ENCODE results near the gene EXT2. TPM values are rescaled to one million over a fixed set of nuclear protein-coding genes. Genes with fewer than 3 reads are reported as not detected.

EXT2 gene
- total RNA-seq, 1 experiment from 2014 or later = 42.9 TPM

GRCh38 chr11:44274404-44274803, 178.9 kb downstream of the EXT2 start:
- H3K27me3 ChIP-seq (ENCODE audit: insufficient read depth, low read length) = no peaks in the 10 kb centered on the region
- no peak for DNase-seq
- Mint-ChIP-seq H3K27ac (no peak overlapping the region), H3K4me3 (no peak overlapping the region), H3K9me3 (no peaks in the 10 kb centered on the region; a peak in 1 of 5 replicates), H3K36me3 (ENCODE audit: insufficient read depth in 1 of 3, low read depth in 3 of 3) (no peaks in the 10 kb centered on the region), H3K4me1 (peaks cover 0 to 8% of the 10 kb centered on the region in 2 experiments; a peak in 2 of 4 replicates), H3K27me3 (ENCODE audit: low read depth) (peaks cover 1% of the 10 kb centered on the region)
- no peak overlapping the region for H3K27ac ChIP-seq (ENCODE audit: insufficient read length, low read depth, low read length)
- no peaks in the 10 kb centered on the region for H3K79me2 ChIP-seq (ENCODE audit: insufficient read depth, low read length)
- no peak overlapping the region for H2BK12ac ChIP-seq (ENCODE audit: insufficient read length, low read depth, low read length)
- no peaks in the 10 kb centered on the region for H3K79me1 ChIP-seq (ENCODE audit: insufficient read depth, low read depth, low read length, poor library complexity, severe bottlenecking)
- no peak overlapping the region for H2BK120ac ChIP-seq (ENCODE audit: low read depth, low read length, poor library complexity, severe bottlenecking)
- no peak overlapping the region for H3K4ac ChIP-seq (ENCODE audit: low read depth, low read length)
- H3K14ac ChIP-seq (ENCODE audit: insufficient read depth, low read length) = no peak overlapping the region
- no peak overlapping the region for H2AK5ac ChIP-seq (ENCODE audit: insufficient read length, low read length)
- no peak for TF ChIP-seq CTCF (conservative IDR thresholded peaks at IDR 0.05)
- no peaks in the 10 kb centered on the region for H3K23me2 ChIP-seq (ENCODE audit: insufficient read length, low read depth, low read length, poor library complexity, severe bottlenecking)
- WGBS (ENCODE audit: extremely low coverage, insufficient read length, low lambda C conversion rate) = no CpG with 5 or more reads among the region's 1 CpG
- H2BK20ac ChIP-seq (ENCODE audit: low read depth, low read length, poor library complexity, severe bottlenecking) = no peak overlapping the region
- no peak overlapping the region for H3K23ac ChIP-seq (ENCODE audit: insufficient read length, low read depth, low read length)
- H2AFZ ChIP-seq (ENCODE audit: low read length) = no peak overlapping the region
- H3K4me1 ChIP-seq (ENCODE audit: insufficient read depth, low read length) = no peaks in the 10 kb centered on the region
- H2BK5ac ChIP-seq (ENCODE audit: insufficient read length, low read length) = no peak overlapping the region
- H4K5ac ChIP-seq (ENCODE audit: insufficient read length, low read depth, low read length) = no peak overlapping the region
- no peak overlapping the region for H3K4me2 ChIP-seq (ENCODE audit: insufficient read depth, insufficient read length, low read length)
- H3K56ac ChIP-seq (ENCODE audit: insufficient read length, low read depth, low read length) = no peak overlapping the region
- H3T11ph ChIP-seq (ENCODE audit: low read length) = no peak overlapping the region
- no peaks in the 10 kb centered on the region for H3K9me3 ChIP-seq (ENCODE audit: control insufficient read depth, low read depth, low read length)
- H4K8ac ChIP-seq (replicated peaks; ENCODE audit: insufficient read length, low read depth, low read length) = no peak overlapping the region
- no peak overlapping the region for H3K9ac ChIP-seq (ENCODE audit: extremely low read depth, insufficient read length, low read length)
- no peak overlapping the region for H4K91ac ChIP-seq (ENCODE audit: insufficient read length, low read depth, low read length)
- H4K20me1 ChIP-seq (ENCODE audit: control insufficient read depth, insufficient read depth, insufficient read length) = no peaks in the 10 kb centered on the region
- no peak overlapping the region for H3K18ac ChIP-seq (ENCODE audit: insufficient read length, low read depth, low read length)
- H2BK15ac ChIP-seq (ENCODE audit: low read depth, low read length) = no peak overlapping the region
